Fibroblast of lung (primary cell): ENCODE results near the gene PTPN5.

Experiments
- EZH2 ChIP-seq: IDR thresholded peaks from 2 replicates; pipeline ENCODE4 v1.5.1; 2012; ENCODE audit warnings: low read length, control low read depth, mild to moderate bottlenecking; ENCODE audit errors: missing control alignments
- TF ChIP-seq, protein P1 (sequence below), 2 donors: IDR thresholded peaks in 1 of 2; conservative IDR thresholded peaks in 1 of 2; 1 replicate in 1 of 2; 2 replicates in 1 of 2; pipeline ENCODE4 v1.5.1; 2011 to 2012; ENCODE audit warnings: low read length in 2 of 2, control low read depth in 1 of 2, inconsistent platforms in 1 of 2, low read depth in 1 of 2, mild to moderate bottlenecking in 1 of 2

- TF ChIP-seq, protein P1, sequence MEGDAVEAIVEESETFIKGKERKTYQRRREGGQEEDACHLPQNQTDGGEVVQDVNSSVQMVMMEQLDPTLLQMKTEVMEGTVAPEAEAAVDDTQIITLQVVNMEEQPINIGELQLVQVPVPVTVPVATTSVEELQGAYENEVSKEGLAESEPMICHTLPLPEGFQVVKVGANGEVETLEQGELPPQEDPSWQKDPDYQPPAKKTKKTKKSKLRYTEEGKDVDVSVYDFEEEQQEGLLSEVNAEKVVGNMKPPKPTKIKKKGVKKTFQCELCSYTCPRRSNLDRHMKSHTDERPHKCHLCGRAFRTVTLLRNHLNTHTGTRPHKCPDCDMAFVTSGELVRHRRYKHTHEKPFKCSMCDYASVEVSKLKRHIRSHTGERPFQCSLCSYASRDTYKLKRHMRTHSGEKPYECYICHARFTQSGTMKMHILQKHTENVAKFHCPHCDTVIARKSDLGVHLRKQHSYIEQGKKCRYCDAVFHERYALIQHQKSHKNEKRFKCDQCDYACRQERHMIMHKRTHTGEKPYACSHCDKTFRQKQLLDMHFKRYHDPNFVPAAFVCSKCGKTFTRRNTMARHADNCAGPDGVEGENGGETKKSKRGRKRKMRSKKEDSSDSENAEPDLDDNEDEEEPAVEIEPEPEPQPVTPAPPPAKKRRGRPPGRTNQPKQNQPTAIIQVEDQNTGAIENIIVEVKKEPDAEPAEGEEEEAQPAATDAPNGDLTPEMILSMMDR (conservative IDR thresholded peaks at IDR 0.05 in 1 of 2, IDR thresholded peaks at IDR 0.05 in 1 of 2; ENCODE audit: low read depth in 1 of 2, low read length in 2 of 2), result no peak
- TF ChIP-seq EZH2, result no peak
Observed at GRCh38 chr11:18745251-18745650, 46.3 kb downstream of the PTPN5 start.
